ENCODE results near the gene PRR7.

Gene PRR7

GRCh38 chr5:177496727-177497291, 50.2 kb downstream of the PRR7 start (continued):
- TF ChIP-seq, protein P1, sequence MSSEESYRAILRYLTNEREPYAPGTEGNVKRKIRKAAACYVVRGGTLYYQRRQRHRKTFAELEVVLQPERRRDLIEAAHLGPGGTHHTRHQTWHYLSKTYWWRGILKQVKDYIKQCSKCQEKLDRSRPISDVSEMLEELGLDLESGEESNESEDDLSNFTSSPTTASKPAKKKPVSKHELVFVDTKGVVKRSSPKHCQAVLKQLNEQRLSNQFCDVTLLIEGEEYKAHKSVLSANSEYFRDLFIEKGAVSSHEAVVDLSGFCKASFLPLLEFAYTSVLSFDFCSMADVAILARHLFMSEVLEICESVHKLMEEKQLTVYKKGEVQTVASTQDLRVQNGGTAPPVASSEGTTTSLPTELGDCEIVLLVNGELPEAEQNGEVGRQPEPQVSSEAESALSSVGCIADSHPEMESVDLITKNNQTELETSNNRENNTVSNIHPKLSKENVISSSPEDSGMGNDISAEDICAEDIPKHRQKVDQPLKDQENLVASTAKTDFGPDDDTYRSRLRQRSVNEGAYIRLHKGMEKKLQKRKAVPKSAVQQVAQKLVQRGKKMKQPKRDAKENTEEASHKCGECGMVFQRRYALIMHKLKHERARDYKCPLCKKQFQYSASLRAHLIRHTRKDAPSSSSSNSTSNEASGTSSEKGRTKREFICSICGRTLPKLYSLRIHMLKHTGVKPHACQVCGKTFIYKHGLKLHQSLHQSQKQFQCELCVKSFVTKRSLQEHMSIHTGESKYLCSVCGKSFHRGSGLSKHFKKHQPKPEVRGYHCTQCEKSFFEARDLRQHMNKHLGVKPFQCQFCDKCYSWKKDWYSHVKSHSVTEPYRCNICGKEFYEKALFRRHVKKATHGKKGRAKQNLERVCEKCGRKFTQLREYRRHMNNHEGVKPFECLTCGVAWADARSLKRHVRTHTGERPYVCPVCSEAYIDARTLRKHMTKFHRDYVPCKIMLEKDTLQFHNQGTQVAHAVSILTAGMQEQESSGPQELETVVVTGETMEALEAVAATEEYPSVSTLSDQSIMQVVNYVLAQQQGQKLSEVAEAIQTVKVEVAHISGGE (tag by site-specific recombination; conservative IDR thresholded peaks at IDR 0.05; ENCODE audit: low read depth): 0 out of 2 replicates have a peak, but pooled peaks have one; percentile 30
- peak; percentile 44 for TF ChIP-seq IKZF3 (tag by site-specific recombination; IDR thresholded peaks at IDR 0.05)
- TF ChIP-seq GLIS2 (tag by site-specific recombination; IDR thresholded peaks at IDR 0.05): peak; percentile 88
- TF ChIP-seq, protein P2, sequence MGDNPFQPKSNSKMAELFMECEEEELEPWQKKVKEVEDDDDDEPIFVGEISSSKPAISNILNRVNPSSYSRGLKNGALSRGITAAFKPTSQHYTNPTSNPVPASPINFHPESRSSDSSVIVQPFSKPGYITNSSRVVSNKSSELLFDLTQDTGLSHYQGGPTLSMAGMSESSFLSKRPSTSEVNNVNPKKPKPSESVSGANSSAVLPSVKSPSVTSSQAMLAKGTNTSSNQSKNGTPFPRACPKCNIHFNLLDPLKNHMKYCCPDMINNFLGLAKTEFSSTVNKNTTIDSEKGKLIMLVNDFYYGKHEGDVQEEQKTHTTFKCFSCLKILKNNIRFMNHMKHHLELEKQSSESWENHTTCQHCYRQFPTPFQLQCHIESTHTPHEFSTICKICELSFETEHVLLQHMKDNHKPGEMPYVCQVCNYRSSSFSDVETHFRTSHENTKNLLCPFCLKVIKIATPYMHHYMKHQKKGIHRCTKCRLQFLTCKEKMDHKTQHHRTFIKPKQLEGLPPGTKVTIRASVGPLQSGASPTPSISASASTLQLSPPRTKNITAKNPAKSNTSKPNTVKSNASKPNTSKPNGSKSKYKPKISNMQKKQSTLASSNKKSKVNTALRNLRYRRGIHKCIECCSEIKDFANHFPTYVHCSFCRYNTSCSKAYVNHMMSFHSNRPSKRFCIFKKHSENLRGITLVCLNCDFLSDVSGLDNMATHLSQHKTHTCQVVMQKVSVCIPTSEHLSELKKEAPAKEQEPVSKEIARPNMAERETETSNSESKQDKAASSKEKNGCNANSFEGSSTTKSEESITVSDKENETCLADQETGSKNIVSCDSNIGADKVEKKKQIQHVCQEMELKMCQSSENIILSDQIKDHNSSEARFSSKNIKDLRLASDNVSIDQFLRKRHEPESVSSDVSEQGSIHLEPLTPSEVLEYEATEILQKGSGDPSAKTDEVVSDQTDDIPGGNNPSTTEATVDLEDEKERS (tag by site-specific recombination; IDR thresholded peaks at IDR 0.05): no peak
- no peak for TF ChIP-seq ATF2 (tag by site-specific recombination; IDR thresholded peaks at IDR 0.05; ENCODE audit: low read depth)
- TF ChIP-seq, protein P3, sequence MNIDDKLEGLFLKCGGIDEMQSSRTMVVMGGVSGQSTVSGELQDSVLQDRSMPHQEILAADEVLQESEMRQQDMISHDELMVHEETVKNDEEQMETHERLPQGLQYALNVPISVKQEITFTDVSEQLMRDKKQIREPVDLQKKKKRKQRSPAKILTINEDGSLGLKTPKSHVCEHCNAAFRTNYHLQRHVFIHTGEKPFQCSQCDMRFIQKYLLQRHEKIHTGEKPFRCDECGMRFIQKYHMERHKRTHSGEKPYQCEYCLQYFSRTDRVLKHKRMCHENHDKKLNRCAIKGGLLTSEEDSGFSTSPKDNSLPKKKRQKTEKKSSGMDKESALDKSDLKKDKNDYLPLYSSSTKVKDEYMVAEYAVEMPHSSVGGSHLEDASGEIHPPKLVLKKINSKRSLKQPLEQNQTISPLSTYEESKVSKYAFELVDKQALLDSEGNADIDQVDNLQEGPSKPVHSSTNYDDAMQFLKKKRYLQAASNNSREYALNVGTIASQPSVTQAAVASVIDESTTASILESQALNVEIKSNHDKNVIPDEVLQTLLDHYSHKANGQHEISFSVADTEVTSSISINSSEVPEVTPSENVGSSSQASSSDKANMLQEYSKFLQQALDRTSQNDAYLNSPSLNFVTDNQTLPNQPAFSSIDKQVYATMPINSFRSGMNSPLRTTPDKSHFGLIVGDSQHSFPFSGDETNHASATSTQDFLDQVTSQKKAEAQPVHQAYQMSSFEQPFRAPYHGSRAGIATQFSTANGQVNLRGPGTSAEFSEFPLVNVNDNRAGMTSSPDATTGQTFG (tag by site-specific recombination; IDR thresholded peaks at IDR 0.05; ENCODE audit: borderline replicate concordance): no peak
- no peak for TF ChIP-seq FEZF1 (tag by site-specific recombination; IDR thresholded peaks at IDR 0.05)
- no peak for TF ChIP-seq ZNF704 (tag by site-specific recombination; IDR thresholded peaks at IDR 0.05)
- TF ChIP-seq HOXC10 (CRISPR knock-in tag; IDR thresholded peaks at IDR 0.05): no peak
- no peak for TF ChIP-seq BCL11B (tag by site-specific recombination; IDR thresholded peaks at IDR 0.05; ENCODE audit: low read depth)
- no peak for TF ChIP-seq PRDM1 (tag by site-specific recombination; IDR thresholded peaks at IDR 0.05)
- 0 out of 2 replicates have a peak, but pooled peaks have one; percentile 12 for TF ChIP-seq ZNF692 (tag by site-specific recombination; IDR thresholded peaks at IDR 0.05)
- TF ChIP-seq ZNF785 (tag by site-specific recombination; IDR thresholded peaks at IDR 0.05): no peak
- 0 out of 2 replicates have a peak, but pooled peaks have one; percentile 24 for TF ChIP-seq ZNF324 (tag by site-specific recombination; IDR thresholded peaks at IDR 0.05)
- TF ChIP-seq, protein P4, sequence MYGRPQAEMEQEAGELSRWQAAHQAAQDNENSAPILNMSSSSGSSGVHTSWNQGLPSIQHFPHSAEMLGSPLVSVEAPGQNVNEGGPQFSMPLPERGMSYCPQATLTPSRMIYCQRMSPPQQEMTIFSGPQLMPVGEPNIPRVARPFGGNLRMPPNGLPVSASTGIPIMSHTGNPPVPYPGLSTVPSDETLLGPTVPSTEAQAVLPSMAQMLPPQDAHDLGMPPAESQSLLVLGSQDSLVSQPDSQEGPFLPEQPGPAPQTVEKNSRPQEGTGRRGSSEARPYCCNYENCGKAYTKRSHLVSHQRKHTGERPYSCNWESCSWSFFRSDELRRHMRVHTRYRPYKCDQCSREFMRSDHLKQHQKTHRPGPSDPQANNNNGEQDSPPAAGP (tag by site-specific recombination; IDR thresholded peaks at IDR 0.05): peak; percentile 55; the same call in 1 of the 2 replicates
- TF ChIP-seq ZIC2 (tag by site-specific recombination; IDR thresholded peaks at IDR 0.05): no peak; the same call in 1 of the 2 replicates
